ENCODE data around the gene RHOH. TPM values are rescaled to one million over a fixed set of nuclear protein-coding genes. Genes with fewer than 3 reads are reported as not detected.

The RHOH gene
- total RNA-seq, 1 experiment from 2014 or later: 0.75 TPM

- no peak for DNase-seq (ENCODE audit: low read depth)
Observed at GRCh38 chr4:40233227-40233626, 36.4 kb downstream of the RHOH start.

- no peak for DNase-seq (ENCODE audit: low read depth)
Observed at GRCh38 chr4:40234519-40235039, 37.7 kb downstream of the RHOH start.

- no peak for DNase-seq (ENCODE audit: low read depth)
Observed at GRCh38 chr4:40238008-40238699, 41.3 kb downstream of the RHOH start.

- DNase-seq (ENCODE audit: low read depth): no peak
Observed at GRCh38 chr4:40238700-40239548, 42.1 kb downstream of the RHOH start.

- peak; percentile 31 for DNase-seq (ENCODE audit: low read depth)
Observed at GRCh38 chr4:40240040-40240653, 43.3 kb downstream of the RHOH start.

- no peak for DNase-seq (ENCODE audit: low read depth)
Observed at GRCh38 chr4:40241026-40241425, 44.2 kb downstream of the RHOH start.

GRCh38 chr4:40241941-40242340 is 45.1 kb downstream of the RHOH start:
- no peak for DNase-seq (ENCODE audit: low read depth)

- DNase-seq (ENCODE audit: low read depth): no peak
Observed at GRCh38 chr4:40243386-40243948, 46.6 kb downstream of the RHOH start.

GRCh38 chr4:40244606-40245005 is 47.8 kb downstream of the RHOH start:
- DNase-seq (ENCODE audit: low read depth): no peak

- no peak for DNase-seq (ENCODE audit: low read depth)
Observed at GRCh38 chr4:40245550-40245949, 48.7 kb downstream of the RHOH start.

GRCh38 chr4:40246011-40246900 is 49.4 kb downstream of the RHOH start:
- DNase-seq (ENCODE audit: low read depth): no peak

- no peak for DNase-seq (ENCODE audit: low read depth)
Observed at GRCh38 chr4:40246938-40247337, 50.1 kb downstream of the RHOH start.

GRCh38 chr4:40247350-40247749 is 50.5 kb downstream of the RHOH start:
- DNase-seq (ENCODE audit: low read depth): no peak

GRCh38 chr4:40251366-40251765 is 54.5 kb downstream of the RHOH start:
- peak; percentile 78 for DNase-seq (ENCODE audit: low read depth)

- no peak for DNase-seq (ENCODE audit: low read depth)
Observed at GRCh38 chr4:40253906-40254305, 57.1 kb downstream of the RHOH start.

- peak; percentile 91 for DNase-seq (ENCODE audit: low read depth)
Observed at GRCh38 chr4:40254608-40255392, 58.0 kb downstream of the RHOH start.

- DNase-seq (ENCODE audit: low read depth): peak; percentile 99
Observed at GRCh38 chr4:40255393-40256281, 58.8 kb downstream of the RHOH start.

- no peak for DNase-seq (ENCODE audit: low read depth)
Observed at GRCh38 chr4:40256329-40256728, 59.5 kb downstream of the RHOH start.

- no peak for DNase-seq (ENCODE audit: low read depth)
Observed at GRCh38 chr4:40256817-40257216, 60.0 kb downstream of the RHOH start.
